LNCAP (cell line): Measurements from ENCODE around the gene BICD1.

Experiments
- TF ChIP-seq, protein P1 (sequence below): fragments of 450-650 bp; IDR thresholded peaks from 2 replicates; pipeline ENCODE4 v1.5.1; 2017; ENCODE audit warnings: mild to moderate bottlenecking

Gene BICD1

DNA sequence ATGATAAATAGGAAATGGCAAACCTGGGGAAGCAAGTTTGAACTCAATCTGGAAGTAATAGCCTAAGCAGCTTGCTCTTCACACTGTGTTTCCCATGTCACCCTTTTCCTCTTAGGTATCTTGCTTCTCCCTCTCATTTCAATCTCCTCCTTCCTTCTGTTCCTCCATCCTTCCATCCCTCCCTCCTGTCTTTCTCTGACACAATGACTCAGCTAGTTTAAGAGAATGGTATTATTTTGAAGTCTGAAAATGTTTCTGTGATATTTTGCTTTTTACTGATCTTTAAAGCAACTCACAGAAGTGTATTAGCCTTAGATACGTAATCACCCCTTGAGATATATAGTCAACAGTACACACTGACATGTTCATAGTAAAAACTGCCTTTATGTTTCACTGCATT, 236.8 kb downstream of the BICD1 start:
- TF ChIP-seq, protein P1, sequence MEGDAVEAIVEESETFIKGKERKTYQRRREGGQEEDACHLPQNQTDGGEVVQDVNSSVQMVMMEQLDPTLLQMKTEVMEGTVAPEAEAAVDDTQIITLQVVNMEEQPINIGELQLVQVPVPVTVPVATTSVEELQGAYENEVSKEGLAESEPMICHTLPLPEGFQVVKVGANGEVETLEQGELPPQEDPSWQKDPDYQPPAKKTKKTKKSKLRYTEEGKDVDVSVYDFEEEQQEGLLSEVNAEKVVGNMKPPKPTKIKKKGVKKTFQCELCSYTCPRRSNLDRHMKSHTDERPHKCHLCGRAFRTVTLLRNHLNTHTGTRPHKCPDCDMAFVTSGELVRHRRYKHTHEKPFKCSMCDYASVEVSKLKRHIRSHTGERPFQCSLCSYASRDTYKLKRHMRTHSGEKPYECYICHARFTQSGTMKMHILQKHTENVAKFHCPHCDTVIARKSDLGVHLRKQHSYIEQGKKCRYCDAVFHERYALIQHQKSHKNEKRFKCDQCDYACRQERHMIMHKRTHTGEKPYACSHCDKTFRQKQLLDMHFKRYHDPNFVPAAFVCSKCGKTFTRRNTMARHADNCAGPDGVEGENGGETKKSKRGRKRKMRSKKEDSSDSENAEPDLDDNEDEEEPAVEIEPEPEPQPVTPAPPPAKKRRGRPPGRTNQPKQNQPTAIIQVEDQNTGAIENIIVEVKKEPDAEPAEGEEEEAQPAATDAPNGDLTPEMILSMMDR = no peak

DNA sequence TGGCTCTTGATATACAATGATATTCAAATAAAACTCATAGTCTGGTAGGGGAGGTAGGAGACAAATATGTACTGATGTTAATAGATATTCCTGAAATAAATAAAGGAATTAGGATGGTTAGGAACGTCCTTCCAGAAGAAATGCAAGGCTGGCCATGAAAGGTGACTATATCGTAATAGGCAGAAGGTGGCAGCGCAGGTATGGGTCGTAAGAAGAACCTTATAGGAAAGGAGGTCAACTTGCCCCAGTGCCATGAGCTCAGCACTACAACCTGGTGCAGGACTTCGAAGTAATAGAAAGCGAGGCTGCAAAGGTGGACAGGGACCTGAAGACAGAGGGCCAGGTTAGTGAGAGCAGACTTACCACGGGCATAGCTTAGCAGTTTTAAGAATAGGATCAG, 237.4 kb downstream of the BICD1 start:
- TF ChIP-seq, protein P1 = no peak; the same call in 1 of the 2 replicates

DNA sequence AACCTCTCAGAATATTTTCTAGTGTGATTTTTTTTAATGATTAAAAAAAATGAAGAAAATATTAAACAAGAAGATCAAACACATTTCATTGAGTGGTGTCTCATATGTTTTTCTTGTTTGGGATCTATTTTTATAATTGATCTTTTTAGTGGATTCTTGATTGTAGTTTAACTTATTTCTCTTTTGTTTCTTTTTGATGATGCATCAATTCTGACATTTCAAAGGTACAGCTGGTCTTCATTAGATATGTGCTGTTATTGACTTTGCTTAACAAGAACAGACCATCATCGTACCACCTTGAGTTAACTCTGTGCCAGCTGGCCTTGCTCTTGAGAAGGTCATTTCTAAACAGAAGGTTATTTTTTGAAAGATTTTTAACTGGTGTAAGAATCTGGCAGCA, 246.9 kb downstream of the BICD1 start:
- TF ChIP-seq, protein P1 = no peak

DNA sequence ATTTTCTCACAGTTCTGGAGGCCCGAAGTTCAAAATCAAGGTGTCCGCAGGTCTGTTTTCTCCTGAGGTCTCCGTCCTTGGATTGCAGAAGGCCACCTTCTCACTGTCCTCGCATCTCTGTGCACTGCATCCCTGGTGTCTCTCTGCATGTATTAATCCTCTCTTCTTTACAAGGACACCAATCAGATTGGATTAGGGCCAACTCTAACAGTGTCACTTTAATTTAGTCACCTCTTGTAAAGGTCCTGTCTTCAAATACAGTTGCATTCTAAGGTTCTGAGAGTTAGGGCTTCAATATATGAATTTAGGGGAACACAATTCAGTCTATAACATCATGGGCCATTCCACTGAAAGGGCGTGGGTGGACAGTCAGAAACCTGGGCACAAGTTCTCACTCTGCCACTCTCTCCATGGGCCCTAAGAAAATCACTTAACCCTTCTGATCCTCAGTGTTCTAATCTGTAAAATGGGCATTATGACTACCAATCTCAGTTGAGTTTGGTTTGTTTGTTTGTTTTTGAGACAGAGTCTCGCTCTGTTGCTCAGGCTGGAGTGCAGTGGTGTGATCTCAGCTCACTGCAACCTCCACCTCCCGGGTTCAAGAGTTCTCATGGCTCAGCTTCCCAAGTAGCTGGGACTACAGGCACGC, 251.1 kb downstream of the BICD1 start:
- TF ChIP-seq, protein P1 = no peak

DNA sequence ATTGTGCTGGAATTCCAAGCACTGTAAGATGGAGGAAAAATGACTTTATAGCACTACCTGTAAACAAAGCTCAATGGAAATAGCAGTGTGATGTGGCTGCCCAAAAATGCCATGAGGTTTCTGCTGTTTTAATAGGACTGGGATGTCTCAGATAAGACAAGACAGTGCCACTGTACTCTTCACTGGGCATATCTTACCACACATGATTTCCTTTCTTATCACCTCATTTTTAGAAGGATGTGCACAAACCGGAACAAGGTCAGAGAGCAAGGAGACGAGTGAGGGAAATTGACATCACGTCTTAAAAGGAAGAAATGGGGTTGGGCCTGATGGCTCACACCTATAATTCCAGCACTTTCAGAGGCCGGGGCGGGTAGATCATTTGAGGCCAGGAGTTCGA, 254.3 kb downstream of the BICD1 start:
- TF ChIP-seq, protein P1 = no peak

DNA sequence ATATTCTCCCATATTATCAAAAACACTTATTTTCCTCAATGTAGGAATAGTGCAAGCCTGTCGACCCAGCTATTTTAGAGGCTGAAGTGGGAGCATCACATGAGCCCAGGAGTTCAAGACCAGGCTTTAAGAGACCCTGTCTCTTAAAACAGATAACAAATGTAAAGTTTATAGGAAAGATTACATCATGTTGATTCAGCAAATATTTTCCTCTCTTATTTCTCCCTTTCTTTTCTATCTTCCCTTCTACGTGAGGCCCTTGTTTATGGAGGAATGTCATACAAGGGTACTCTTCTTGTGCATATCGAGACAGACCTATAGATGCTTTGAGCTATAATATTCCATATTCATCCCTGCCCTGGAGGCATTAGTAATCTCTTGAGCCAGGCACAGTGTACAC, 256.2 kb downstream of the BICD1 start:
- TF ChIP-seq, protein P1 = no peak

DNA sequence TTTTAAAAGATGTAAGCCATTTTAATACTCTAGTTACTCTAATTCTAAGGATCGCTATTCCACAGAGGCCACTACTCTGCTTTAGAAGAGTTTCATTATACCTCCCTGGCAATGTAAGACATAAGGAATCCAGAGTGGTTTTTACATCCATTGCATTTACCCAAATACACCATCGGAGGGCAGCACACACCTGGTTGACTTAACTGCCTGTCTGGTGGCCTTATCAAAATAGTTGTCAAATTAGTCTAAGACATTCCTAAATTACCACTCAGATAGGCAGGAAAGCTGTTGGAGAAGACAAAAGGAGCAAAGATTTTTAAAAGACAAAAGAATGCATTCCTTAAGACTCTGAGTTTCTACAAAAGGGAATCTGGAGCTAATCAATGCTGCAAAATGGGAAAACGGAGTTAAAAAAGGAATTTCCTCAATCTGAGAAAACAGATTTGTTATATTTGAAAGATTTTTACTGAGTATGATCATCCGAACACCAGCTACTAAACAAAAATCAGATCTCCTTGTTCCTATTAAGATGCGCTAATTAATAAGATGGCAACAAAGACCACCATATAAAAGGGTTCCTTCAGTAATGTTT, 258.9 kb downstream of the BICD1 start:
- TF ChIP-seq, protein P1 = peak; percentile 86
